K562 (cell line): ENCODE measurements around the gene PHTF1. TPM values are rescaled to one million over a fixed set of nuclear protein-coding genes. Genes with fewer than 3 reads are reported as not detected.

Experiments used
- ATAC-seq: fragments of 200-7000 bp; cut with Tn5 transposase; 3 replicates; pipeline ENCODE4 v1.9.1; 2020; ENCODE audit warnings: moderate library complexity
- BruUV-seq: library from RNA; stranded (reverse); fragments of 400-500 nt; replicated peaks from 2 replicates; lab custom pipeline; 2021; lab: Mats Ljungman, UMichigan
- CTCF ChIA-PET: fragments of 300-600 bp; formaldehyde crosslinking; extraction: SDS; loops from one replicate; lab custom pipeline; 2021; ENCODE audit warnings: low intra/inter-chr PET ratio; lab: Yijun Ruan, JAX
- POLR2A ChIA-PET: fragments of 300-600, 350-650 bp; sonication (Branson Sonifier 250); formaldehyde crosslinking; extraction: SDS; loops from one replicate; lab custom pipeline; 2021; ENCODE audit warnings: antibody characterized with exemption, inconsistent platforms; lab: Yijun Ruan, JAX
- DNase-seq, 4 experiments: peaks; one replicate each; pipeline versions ENCODE4 v3.0.0 to v3.0.0-alpha.2; 2011 to 2018; ENCODE audit warnings: low spot score in 3 of 4, mixed read lengths in 3 of 4; ENCODE audit errors: extremely low read depth in 1 of 4
- FAIRE-seq: peaks from 2 replicates; lab custom pipeline; 2011; peaks lifted over from hg19 to GRCh38; lab: Jason Lieb, UNC
- H2AFZ ChIP-seq: 2 replicates; pipeline ENCODE4 v1.6.0; 2011; ENCODE audit warnings: low read depth, low read length, control low read depth, inconsistent platforms
- H3K27ac ChIP-seq: fragments of 200-600 bp; 3 replicates; pipeline ENCODE4 v1.8.0; 2011; ENCODE audit warnings: low read depth, mild to moderate bottlenecking, control low read depth, inconsistent platforms, low read length, moderate library complexity, mixed read lengths; ENCODE audit errors: extremely low read depth
- H3K27me3 ChIP-seq, 2 experiments: fragments of 300-600 bp in 1 of 2; 2 replicates in 1 of 2; 3 replicates in 1 of 2; pipeline versions ENCODE4 v1.6.0 to v1.8.0; 2011; ENCODE audit warnings: inconsistent platforms in 2 of 2, low read length in 2 of 2, mild to moderate bottlenecking in 1 of 2, mixed read lengths in 1 of 2, moderate library complexity in 1 of 2; ENCODE audit not compliant: control insufficient read depth in 2 of 2, insufficient read depth in 2 of 2
- H3K36me3 ChIP-seq: fragments of 300-600 bp; 3 replicates; pipeline ENCODE4 v1.8.0; 2011; ENCODE audit warnings: mild to moderate bottlenecking, low read length, inconsistent platforms; ENCODE audit not compliant: control insufficient read depth, insufficient read depth
- H3K4me1 ChIP-seq, 2 experiments: fragments of 200-600 bp in 1 of 2; replicated peaks in 1 of 2; 2 replicates in 1 of 2; 3 replicates in 1 of 2; pipeline versions ENCODE4 v1.5.1 to v1.8.0; 2011; ENCODE audit warnings: inconsistent platforms in 2 of 2, low read length in 2 of 2, mild to moderate bottlenecking in 1 of 2, mixed read lengths in 1 of 2, moderate library complexity in 1 of 2; ENCODE audit not compliant: control insufficient read depth in 2 of 2, insufficient read depth in 2 of 2
- H3K4me2 ChIP-seq: 2 replicates; pipeline ENCODE4 v1.6.1; 2011; ENCODE audit warnings: low read length, control low read depth, inconsistent platforms, mixed read lengths; ENCODE audit not compliant: insufficient read depth
- H3K4me3 ChIP-seq: fragments of 200-600 bp; sonication (generic), shearing (Covaris generic); 2 replicates; pipeline ENCODE4 v1.5.1; 2016; ENCODE audit warnings: control low read depth, inconsistent platforms
- H3K79me2 ChIP-seq: fragments of 200-600 bp; 3 replicates; pipeline ENCODE4 v1.8.0; 2011; ENCODE audit warnings: low read length, inconsistent platforms; ENCODE audit not compliant: control insufficient read depth, insufficient read depth
- H3K9ac ChIP-seq, 2 experiments: 2 replicates each; pipeline versions ENCODE4 v1.6.0 to v1.6.1; 2011; ENCODE audit warnings: low read depth in 2 of 2, low read length in 2 of 2, control low read depth in 1 of 2, inconsistent platforms in 1 of 2, mild to moderate bottlenecking in 1 of 2, mixed read lengths in 1 of 2; ENCODE audit not compliant: insufficient read depth in 1 of 2
- H3K9me1 ChIP-seq: one replicate; pipeline ENCODE4 v1.6.0; 2011; ENCODE audit warnings: inconsistent platforms, mild to moderate bottlenecking, low read length, moderate library complexity; ENCODE audit not compliant: control insufficient read depth, insufficient read depth
- H3K9me3 ChIP-seq: replicated peaks from 2 replicates; pipeline ENCODE4 v1.5.1; 2011; ENCODE audit warnings: low read depth, low read length, inconsistent platforms; ENCODE audit not compliant: control insufficient read depth, insufficient read depth
- H4K20me1 ChIP-seq: replicated peaks from 2 replicates; pipeline ENCODE4 v1.6.1; 2011; ENCODE audit warnings: low read length, inconsistent platforms, mixed read lengths; ENCODE audit not compliant: control insufficient read depth, insufficient read depth
- BDP1 ChIP-seq: IDR thresholded peaks from 3 replicates; pipeline ENCODE4 v1.6.1; 2011; ENCODE audit not compliant: insufficient read length, insufficient read depth
- FOXK2 ChIP-seq, 2 experiments: fragments of 450-650 bp; IDR thresholded peaks in 1 of 2; conservative IDR thresholded peaks in 1 of 2; 2 replicates each; pipeline ENCODE4 v1.6.1; 2016; ENCODE audit warnings: low read depth in 2 of 2, mild to moderate bottlenecking in 1 of 2
- NR1H2 ChIP-seq: sonication (generic); formaldehyde crosslinking; IDR thresholded peaks from 2 replicates; pipeline ENCODE4 v1.4.0; 2020; ENCODE audit warnings: mild to moderate bottlenecking, missing genetic modification reagents
- SMAD2 ChIP-seq: fragments of 150-350 bp; IDR thresholded peaks from 2 replicates; pipeline ENCODE4 v1.6.1; 2014; ENCODE audit warnings: low read depth, mild to moderate bottlenecking, low read length
- SP1 ChIP-seq: sonication (generic); formaldehyde crosslinking; IDR thresholded peaks from 2 replicates; pipeline ENCODE4 v1.8.1; 2022; ENCODE audit warnings: mild to moderate bottlenecking, missing genetic modification reagents
- ZNF217 ChIP-seq: sonication (generic); formaldehyde crosslinking; IDR thresholded peaks from 2 replicates; pipeline ENCODE4 v1.8.0; 2022; ENCODE audit warnings: mild to moderate bottlenecking, missing genetic modification reagents
- ZNF583 ChIP-seq: fragments of 250-450 bp; sonication (Bioruptor Pico); IDR thresholded peaks from 2 replicates; pipeline ENCODE4 v1.4.0; 2020
- WGBS: fragments of 100-300 bp; shearing (Covaris generic); methylation state at CpG from one replicate; pipeline ENCODE4 v1.1.6; 2016; ENCODE audit warnings: low coverage, mixed read lengths; ENCODE audit not compliant: insufficient coverage; ENCODE audit errors: missing lambda C conversion rate; 5-methylcytosine and 5-hydroxymethylcytosine counted together
- in situ Hi-C: fragments of 300-500 bp; cut with MboI; formaldehyde crosslinking; loops from 4 replicates; pipeline ENCODE4 v1.15.0; 2018; ENCODE audit warnings: inconsistent platforms, mixed read lengths
- intact Hi-C: fragments of 100-400 bp; cut with micrococcal nuclease; formaldehyde crosslinking; loops from 2 replicates; pipeline ENCODE4 v1.14.2; 2022
- polyA plus RNA-seq, 8 experiments: library from polyadenylated mRNA; depleted of rRNA in 4 of 8; stranded (reverse) in 5 of 8; unstranded in 3 of 8; fragments of >200 nt; fragmentation: Nextera tagmentation in 2 of 8; fragmentation: Illumina TruSeq in 1 of 8; extraction: Ambion mirVana in 2 of 8; extraction: Trizol in 1 of 8; gene quantifications; 2 replicates each; pipeline versions ENCODE4 v1.2.1 to v1.2.3, GENCODE V29; 2011 to 2014; ENCODE audit warnings: inconsistent platforms in 1 of 8, missing spikeins in 1 of 8
- total RNA-seq, 7 experiments: library from RNA; depleted of rRNA in 6 of 7; stranded (reverse); fragments of >200 nt in 6 of 7; fragmentation: Illumina TruSeq in 2 of 7; extraction: Trizol in 2 of 7; gene quantifications; 2 replicates each; pipeline versions ENCODE4 v1.2.1 to v1.2.3, GENCODE V29; 2011 to 2021; ENCODE audit warnings: low replicate concordance in 1 of 7
- TF ChIP-seq, protein P1 (sequence below), 2 experiments: IDR thresholded peaks in 1 of 2; conservative IDR thresholded peaks in 1 of 2; 2 replicates each; pipeline ENCODE4 v1.6.1; 2016; ENCODE audit warnings: low read depth in 2 of 2, mild to moderate bottlenecking in 1 of 2, missing compliant biosample characterization in 1 of 2, missing genetic modification characterization in 1 of 2, moderate library complexity in 1 of 2

PHTF1 gene
- total and polyA plus RNA-seq, 9 of the 15 experiments (the other 6 are each of a cell fraction or from before 2014, with no cell fraction given) = 8.4 to 36.2 (median 23.0) TPM

DNA sequence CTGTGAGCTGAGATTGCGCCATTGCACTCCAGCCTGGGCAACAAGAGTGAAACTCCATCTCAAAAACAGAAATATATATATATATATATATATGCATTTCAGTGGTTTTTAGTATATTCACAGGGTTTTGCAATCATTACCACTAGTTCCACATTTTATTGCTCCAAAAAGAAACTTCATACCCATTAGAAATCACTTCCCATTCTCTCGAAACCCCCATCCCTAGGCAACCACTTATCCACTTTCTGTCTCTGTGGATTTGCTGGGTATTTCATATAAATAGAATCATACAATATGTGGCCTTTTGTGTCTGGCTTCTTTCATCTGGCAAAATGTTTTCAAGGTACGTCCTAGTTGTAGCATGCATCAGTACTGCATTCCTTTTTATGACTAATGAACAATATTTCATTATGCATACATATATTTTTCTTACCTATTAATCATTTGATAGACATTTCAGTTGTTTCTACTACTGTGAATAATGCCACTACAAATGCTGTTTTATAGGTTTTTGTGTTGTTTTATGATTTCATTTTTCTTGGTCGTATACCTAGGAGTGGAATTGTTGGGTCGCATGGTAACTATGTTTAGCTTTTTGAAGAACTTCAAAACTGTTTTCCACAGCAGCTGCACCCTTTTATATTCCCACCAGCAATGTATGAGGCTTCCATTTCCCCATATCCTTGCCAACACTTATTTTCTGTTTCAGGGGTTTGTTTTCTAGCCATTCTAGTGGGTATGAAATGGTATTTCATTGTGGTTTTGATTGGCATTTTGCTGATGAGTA is 95.9 kb downstream of the PHTF1 start (continued):
- TF ChIP-seq NR1H2 = no peak
- no peak for TF ChIP-seq SMAD2
- TF ChIP-seq, all 486 proteins: peak for 0

DNA sequence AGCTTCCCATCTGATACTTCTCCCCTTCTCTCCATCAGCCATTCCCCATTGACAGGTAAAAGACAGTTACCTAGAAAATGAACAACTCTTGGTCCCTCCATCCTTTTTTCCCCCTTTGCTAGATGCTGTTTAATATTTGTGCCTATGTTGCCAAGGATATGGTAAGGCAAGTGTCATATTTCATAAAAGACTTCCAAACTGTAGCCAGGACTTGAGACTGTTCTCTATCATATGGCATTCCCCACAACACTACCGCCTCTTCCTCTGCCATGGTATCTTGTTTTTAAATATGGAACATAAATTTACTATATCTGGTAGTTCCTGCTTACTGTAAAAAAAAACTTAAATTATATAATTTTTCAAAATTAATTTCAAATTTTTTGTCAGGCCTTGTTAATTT is 97.2 kb downstream of the PHTF1 start:
- in situ Hi-C loops = no loop called here
- no peaks in the 10 kb centered on the region for H3K9me1 ChIP-seq

More for the DNA sequence above, 97.2 kb downstream of the PHTF1 start:
- no peak for DNase-seq
- Histone ChIP-seq H3K27ac (no peak overlapping the region), H3K79me2 (no peaks in the 10 kb centered on the region), H3K27me3 (no peaks in the 10 kb centered on the region), H2AFZ (no peak overlapping the region), H3K4me3 (no peak overlapping the region), H4K20me1 (no peaks in the 10 kb centered on the region), H3K4me1 (peaks cover 3 to 28% of the 10 kb centered on the region in 2 experiments; a peak in 4 of 5 replicates), H3K9ac (no peak overlapping the region), H3K9me3 (no peaks in the 10 kb centered on the region), H3K36me3 (no peaks in the 10 kb centered on the region), H3K4me2 (no peak overlapping the region)
- BruUV-seq = no TSS peak
- ChIA-PET CTCF (interaction anchor here (0.6 kb wide), 1 partner anchor 1191 kb away, joined by 3 read pairs; no protein-coding TSS in a partner anchor), POLR2A (no interaction called here)
- no peak for FAIRE-seq
- no peak for ATAC-seq
- TF ChIP-seq, protein P1, sequence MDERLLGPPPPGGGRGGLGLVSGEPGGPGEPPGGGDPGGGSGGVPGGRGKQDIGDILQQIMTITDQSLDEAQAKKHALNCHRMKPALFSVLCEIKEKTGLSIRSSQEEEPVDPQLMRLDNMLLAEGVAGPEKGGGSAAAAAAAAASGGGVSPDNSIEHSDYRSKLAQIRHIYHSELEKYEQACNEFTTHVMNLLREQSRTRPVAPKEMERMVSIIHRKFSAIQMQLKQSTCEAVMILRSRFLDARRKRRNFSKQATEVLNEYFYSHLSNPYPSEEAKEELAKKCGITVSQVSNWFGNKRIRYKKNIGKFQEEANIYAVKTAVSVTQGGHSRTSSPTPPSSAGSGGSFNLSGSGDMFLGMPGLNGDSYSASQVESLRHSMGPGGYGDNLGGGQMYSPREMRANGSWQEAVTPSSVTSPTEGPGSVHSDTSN (CRISPR knock-in tag; IDR thresholded peaks at IDR 0.05; ENCODE audit: low read depth) = no peak
- TF ChIP-seq, protein P1 (tag; conservative IDR thresholded peaks at IDR 0.05; ENCODE audit: low read depth) = no peak
- TF ChIP-seq SP1 (no peak), ZNF583 (CRISPR knock-in tag) (no peak), BDP1 (no peak), FOXK2 (conservative IDR thresholded peaks at IDR 0.05 in 1 of 2, IDR thresholded peaks at IDR 0.05 in 1 of 2; ENCODE audit: low read depth in 2 of 2) (no peak), ZNF217 (no peak)
- WGBS = 45% methylated on average over 1 of the region's 1 CpG
- intact Hi-C loops = no loop called here
